Hepatocyte (in vitro differentiated cells): Measurements from ENCODE around the gene ARRB1.

ENCODE experiments used
- CTCF ChIP-seq: fragments of 200-600 bp; sonication (generic); IDR thresholded peaks from 2 replicates; pipeline ENCODE4 v1.5.1; 2016; ENCODE audit warnings: antibody characterized with exemption, mild to moderate bottlenecking; ENCODE audit not compliant: poor library complexity
- EZH2 ChIP-seq: fragments of 200-600 bp; sonication (generic); IDR thresholded peaks from 2 replicates; pipeline ENCODE4 v1.6.1; 2016; ENCODE audit warnings: antibody characterized with exemption, mild to moderate bottlenecking, borderline replicate concordance

DNA sequence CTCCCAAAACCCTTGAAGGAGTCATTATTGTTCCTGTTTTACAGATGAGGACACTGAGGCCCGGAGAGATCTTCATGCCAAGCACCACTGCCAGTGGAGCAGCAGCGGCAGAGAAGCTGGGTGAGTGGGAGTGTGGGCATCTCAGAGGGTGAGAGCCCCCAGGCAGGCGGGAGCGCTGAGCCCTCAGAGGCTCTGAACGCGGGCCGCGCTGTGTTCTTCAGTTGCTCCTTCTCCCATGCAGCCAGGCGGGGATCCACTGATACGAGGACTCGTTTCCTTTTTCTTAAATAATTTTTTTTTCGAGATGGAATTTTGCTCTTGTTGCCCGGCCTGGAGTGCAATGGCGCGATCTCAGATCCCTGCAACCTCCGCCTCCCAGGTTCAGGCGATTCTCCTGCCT, 63.9 kb downstream of the ARRB1 start:
- TF ChIP-seq CTCF (no peak), EZH2 (no peak)
